ENCODE measurements around the gene PRSS33. TPM values are rescaled to one million over a fixed set of nuclear protein-coding genes. Genes with fewer than 3 reads are reported as not detected.

The PRSS33 gene
- total RNA-seq, 1 donor from 2014 or later: not detected

DNA sequence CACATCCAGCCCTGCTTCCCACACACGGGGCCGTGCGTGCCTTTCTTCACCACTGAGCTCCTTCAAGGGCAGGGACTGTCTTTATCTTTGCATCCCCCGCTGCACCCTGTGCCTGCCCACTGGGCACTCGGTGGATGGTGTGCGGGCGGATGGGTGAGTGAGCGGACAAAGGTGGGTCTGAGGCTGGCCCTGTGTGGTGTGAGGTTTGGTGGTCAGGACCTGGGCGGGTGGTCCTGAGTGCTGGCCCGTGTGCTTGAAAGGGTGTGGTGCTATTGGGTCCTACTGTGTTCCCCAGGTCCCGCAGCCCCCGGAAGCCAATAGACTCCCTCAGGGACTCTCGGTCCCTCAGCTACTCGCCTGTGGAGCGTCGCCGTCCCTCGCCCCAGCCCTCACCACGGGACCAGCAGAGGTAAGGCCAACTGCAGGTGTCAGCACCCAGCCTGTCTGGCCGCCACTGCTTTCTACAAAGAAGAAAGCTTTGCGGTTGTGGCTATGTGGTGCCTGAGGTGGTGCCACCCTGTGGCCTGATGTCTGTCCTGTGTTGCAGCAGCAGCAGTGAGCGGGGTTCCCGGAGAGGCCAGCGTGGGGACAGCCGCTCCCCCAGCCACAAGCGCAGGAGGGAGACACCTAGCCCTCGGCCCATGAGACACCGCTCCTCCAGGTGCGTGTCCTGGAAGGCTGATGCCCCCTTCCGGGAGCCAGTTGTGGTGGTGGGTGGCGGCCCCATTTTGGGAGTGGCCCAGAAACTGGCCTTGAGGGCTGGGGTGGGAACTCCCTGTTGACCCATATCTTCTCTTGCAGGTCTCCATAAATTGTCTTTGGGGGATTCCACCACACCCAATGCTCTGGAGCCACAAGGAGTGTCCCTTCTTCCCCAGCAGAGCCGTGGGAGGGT is 17.1 kb downstream of the PRSS33 start:
- FAIRE-seq (no peak), DNase-seq (ENCODE audit: low read depth) (no peak)
- Histone ChIP-seq H3K27me3 (ENCODE audit: control insufficient read depth, insufficient read depth, low read length) (no peaks in the 10 kb centered on the region), H3K36me3 (ENCODE audit: control insufficient read depth, insufficient read depth, low read length) (peaks cover 56% of the 10 kb centered on the region), H3K4me3 (ENCODE audit: low read depth, low read length) (no peak overlapping the region)
- TF ChIP-seq, protein P1, sequence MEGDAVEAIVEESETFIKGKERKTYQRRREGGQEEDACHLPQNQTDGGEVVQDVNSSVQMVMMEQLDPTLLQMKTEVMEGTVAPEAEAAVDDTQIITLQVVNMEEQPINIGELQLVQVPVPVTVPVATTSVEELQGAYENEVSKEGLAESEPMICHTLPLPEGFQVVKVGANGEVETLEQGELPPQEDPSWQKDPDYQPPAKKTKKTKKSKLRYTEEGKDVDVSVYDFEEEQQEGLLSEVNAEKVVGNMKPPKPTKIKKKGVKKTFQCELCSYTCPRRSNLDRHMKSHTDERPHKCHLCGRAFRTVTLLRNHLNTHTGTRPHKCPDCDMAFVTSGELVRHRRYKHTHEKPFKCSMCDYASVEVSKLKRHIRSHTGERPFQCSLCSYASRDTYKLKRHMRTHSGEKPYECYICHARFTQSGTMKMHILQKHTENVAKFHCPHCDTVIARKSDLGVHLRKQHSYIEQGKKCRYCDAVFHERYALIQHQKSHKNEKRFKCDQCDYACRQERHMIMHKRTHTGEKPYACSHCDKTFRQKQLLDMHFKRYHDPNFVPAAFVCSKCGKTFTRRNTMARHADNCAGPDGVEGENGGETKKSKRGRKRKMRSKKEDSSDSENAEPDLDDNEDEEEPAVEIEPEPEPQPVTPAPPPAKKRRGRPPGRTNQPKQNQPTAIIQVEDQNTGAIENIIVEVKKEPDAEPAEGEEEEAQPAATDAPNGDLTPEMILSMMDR (IDR thresholded peaks at IDR 0.05; ENCODE audit: insufficient read depth, low read length, severe bottlenecking): peak; percentile 9

DNA sequence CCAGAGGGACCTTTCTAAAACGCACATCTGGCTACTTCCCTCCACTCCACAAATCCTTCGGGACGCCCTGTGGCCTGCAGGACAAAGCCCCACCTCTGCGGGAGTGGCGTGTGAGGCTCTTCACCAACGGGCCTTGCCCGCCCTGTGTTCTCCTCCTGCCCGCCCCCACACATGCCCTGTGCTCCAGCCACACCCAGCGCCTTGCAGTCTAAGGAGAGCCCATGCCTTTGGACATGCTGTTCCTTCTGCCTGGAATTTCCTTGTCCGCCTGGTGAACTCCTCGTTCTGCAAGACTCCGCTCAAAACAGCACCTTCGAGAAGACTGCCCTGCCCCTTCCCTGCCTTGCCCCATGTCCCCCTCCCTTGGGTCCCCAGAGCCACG is 17.7 kb downstream of the PRSS33 start:
- no peaks in the 10 kb centered on the region for H3K27me3 ChIP-seq (ENCODE audit: control insufficient read depth, insufficient read depth, low read length)
- peaks cover 50% of the 10 kb centered on the region for H3K36me3 ChIP-seq (ENCODE audit: control insufficient read depth, insufficient read depth, low read length)
- TF ChIP-seq, protein P1 (IDR thresholded peaks at IDR 0.05; ENCODE audit: insufficient read depth, low read length, severe bottlenecking): no peak
- FAIRE-seq (peak; percentile 68), DNase-seq (ENCODE audit: low read depth) (peak; percentile 50)
- no peak overlapping the region for H3K4me3 ChIP-seq (ENCODE audit: low read depth, low read length)

DNA sequence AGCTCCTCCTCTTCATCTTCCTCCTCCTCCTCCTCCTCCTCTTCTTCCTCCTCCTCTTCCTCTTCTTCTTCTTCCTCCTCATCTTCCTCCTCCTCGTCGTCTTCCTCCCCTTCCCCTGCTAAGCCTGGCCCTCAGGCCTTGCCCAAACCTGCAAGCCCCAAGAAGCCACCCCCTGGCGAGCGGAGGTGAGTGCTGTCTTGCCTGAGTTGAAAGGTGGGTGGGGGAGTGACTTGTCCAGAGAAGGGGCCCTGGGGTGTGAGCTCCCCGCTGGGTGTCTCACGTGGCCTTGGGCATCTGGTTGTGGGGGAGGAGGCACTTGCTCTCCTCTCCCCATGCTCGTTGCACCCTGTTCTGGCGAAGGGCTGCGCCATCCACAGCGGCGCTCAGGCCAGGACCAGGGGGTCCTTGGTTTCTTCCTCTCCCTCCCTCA is 18.2 kb downstream of the PRSS33 start:
- DNase-seq (ENCODE audit: low read depth) (no peak), FAIRE-seq (no peak)
- H3K4me3 ChIP-seq (ENCODE audit: low read depth, low read length): no peak overlapping the region
- peaks cover 49% of the 10 kb centered on the region for H3K36me3 ChIP-seq (ENCODE audit: control insufficient read depth, insufficient read depth, low read length)
- H3K27me3 ChIP-seq (ENCODE audit: control insufficient read depth, insufficient read depth, low read length): no peaks in the 10 kb centered on the region
- TF ChIP-seq, protein P1 (IDR thresholded peaks at IDR 0.05; ENCODE audit: insufficient read depth, low read length, severe bottlenecking): no peak

DNA sequence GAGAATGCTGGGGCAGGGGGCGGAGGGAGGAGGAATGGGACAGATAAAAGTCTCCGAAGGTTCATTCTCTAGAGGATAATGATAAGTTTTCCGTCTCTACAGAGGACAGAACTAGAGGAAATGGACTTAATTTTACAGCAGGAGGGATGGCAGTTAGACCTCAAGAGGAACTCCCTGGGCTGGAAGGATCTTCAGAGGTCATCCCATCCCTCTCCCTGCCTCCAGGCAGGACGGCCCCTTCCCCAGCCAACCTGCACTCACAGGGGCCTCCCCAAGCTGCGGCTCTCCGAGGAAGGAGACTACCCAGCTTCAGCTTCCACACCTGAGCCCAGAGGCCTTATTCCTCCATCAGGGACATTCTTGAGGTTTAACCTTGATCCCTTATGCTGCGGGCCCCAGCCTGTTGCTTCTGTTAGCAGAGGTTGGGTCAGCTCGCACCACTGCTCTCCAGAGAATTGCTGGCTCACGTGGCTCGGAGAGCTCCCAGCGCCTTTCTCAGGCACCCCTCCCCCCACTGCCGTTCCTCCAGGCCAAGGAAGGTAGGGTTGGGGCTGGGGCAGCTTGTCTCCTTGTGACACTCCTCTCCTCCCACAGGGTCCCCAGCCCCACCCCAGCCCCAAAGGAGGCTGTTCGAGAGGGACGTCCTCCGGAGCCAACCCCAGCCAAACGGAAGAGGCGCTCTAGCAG is 18.8 kb downstream of the PRSS33 start:
- FAIRE-seq: no peak
- no peak overlapping the region for H3K4me3 ChIP-seq (ENCODE audit: low read depth, low read length)
- no peaks in the 10 kb centered on the region for H3K27me3 ChIP-seq (ENCODE audit: control insufficient read depth, insufficient read depth, low read length)
- TF ChIP-seq, protein P1 (IDR thresholded peaks at IDR 0.05; ENCODE audit: insufficient read depth, low read length, severe bottlenecking): no peak
- no peak for DNase-seq (ENCODE audit: low read depth)
- peaks cover 52% of the 10 kb centered on the region for H3K36me3 ChIP-seq (ENCODE audit: control insufficient read depth, insufficient read depth, low read length)

DNA sequence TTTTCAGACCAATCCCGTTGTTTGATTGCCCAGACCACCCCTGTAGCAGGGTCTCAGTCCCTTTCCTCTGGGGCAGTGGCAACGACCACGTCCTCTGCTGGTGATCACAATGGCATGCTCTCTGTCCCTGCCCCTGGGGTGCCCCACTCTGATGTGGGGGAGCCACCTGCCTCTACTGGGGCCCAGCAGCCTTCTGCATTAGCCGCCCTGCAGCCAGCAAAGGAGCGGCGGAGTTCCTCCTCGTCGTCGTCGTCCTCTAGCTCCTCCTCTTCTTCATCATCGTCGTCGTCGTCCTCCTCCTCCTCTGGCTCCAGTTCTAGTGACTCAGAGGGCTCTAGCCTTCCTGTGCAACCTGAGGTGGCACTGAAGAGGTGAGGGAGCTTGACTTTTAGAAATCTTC is 19.5 kb downstream of the PRSS33 start:
- no peaks in the 10 kb centered on the region for H3K27me3 ChIP-seq (ENCODE audit: control insufficient read depth, insufficient read depth, low read length)
- no peak overlapping the region for H3K4me3 ChIP-seq (ENCODE audit: low read depth, low read length)
- H3K36me3 ChIP-seq (ENCODE audit: control insufficient read depth, insufficient read depth, low read length): peaks cover 56% of the 10 kb centered on the region
- DNase-seq (ENCODE audit: low read depth) (peak; percentile 23), FAIRE-seq (no peak)
- TF ChIP-seq, protein P1 (IDR thresholded peaks at IDR 0.05; ENCODE audit: insufficient read depth, low read length, severe bottlenecking): no peak
